DOHH2 (cell line): ENCODE results near the gene FGD4.

Experiments used
- EZH2phosphoT487 ChIP-seq: fragments of 200-600 bp; sonication (generic); IDR thresholded peaks from 2 replicates; pipeline ENCODE4 v1.6.1; 2017; ENCODE audit warnings: borderline replicate concordance, mild to moderate bottlenecking, antibody characterized with exemption, low read length, moderate library complexity, mixed read lengths
- TF ChIP-seq, protein P1 (sequence below): fragments of 200-600 bp; sonication (generic); IDR thresholded peaks from one replicate; pipeline ENCODE4 v1.5.1; 2014; ENCODE audit warnings: antibody characterized with exemption, mild to moderate bottlenecking, low read depth, low read length; ENCODE audit not compliant: poor library complexity, severe bottlenecking

DNA sequence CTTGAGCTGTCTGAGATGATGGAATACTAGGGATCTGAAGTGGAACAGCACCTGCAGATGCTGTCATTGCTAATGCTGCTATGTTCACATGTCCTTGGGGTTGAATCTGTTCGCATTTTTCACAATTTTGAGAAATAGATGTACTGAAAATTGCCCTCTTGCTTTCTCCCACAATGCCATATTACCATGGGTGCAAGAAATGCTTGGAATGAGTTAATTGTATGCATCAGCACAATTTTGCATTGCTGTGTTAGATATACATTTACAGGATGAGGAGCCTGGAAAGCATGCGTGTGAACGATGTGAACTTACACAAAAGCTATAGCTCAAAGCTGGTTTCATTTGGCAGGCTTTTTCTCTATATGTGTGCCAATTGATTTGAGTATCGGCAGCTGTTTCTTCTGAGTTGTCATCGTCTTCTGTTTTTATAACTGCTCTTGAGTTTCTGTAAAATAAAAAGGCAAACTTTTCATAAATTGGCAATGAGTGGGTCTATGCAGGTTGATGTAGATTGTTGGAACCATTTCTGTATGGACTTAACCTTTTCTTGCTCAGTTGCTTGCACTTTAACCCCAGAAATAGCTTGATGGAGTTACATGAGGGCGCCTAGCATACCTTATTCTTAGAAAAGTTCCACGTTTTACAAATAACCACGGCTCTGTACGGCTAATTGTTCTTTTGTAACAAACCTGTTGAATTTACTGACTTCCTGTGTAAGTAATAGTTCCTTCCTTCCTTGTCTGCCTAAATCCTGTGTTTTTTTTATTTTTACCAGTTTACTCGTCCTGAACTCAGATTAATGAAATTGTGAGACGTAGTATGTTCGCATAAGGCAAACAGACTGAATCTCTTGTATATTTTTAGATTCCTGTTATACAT, 105.9 kb downstream of the FGD4 start:
- TF ChIP-seq, protein P1, sequence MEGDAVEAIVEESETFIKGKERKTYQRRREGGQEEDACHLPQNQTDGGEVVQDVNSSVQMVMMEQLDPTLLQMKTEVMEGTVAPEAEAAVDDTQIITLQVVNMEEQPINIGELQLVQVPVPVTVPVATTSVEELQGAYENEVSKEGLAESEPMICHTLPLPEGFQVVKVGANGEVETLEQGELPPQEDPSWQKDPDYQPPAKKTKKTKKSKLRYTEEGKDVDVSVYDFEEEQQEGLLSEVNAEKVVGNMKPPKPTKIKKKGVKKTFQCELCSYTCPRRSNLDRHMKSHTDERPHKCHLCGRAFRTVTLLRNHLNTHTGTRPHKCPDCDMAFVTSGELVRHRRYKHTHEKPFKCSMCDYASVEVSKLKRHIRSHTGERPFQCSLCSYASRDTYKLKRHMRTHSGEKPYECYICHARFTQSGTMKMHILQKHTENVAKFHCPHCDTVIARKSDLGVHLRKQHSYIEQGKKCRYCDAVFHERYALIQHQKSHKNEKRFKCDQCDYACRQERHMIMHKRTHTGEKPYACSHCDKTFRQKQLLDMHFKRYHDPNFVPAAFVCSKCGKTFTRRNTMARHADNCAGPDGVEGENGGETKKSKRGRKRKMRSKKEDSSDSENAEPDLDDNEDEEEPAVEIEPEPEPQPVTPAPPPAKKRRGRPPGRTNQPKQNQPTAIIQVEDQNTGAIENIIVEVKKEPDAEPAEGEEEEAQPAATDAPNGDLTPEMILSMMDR, result no peak
- no peak for TF ChIP-seq EZH2phosphoT487
